H1 (cell line): Measurements from ENCODE around the gene NOS1AP. TPM values are rescaled to one million over a fixed set of nuclear protein-coding genes. Genes with fewer than 3 reads are reported as not detected.

Source experiments
- CTCF ChIA-PET: fragments of 300-600 bp; sonication (Branson Sonifier 250); formaldehyde crosslinking; loops from one replicate; lab custom pipeline; 2021; ENCODE audit not compliant: partially characterized antibody; lab: Charles Lee
- POLR2A ChIA-PET: fragments of 300-600 bp; sonication (Branson Sonifier 250); formaldehyde crosslinking; loops from one replicate; lab custom pipeline; 2021; ENCODE audit warnings: inconsistent platforms; ENCODE audit not compliant: partially characterized antibody; lab: Charles Lee
- DNase-seq, 2 experiments: peaks; one replicate each; pipeline versions ENCODE4 v3.0.0 to v3.0.0-alpha.2; 2010 to 2022; ENCODE audit warnings: low spot score in 2 of 2, low read depth in 1 of 2, mixed read lengths in 1 of 2
- FAIRE-seq: peaks from 2 replicates; lab custom pipeline; 2011; peaks lifted over from hg19 to GRCh38; lab: Jason Lieb, UNC
- H2AFZ ChIP-seq: 2 replicates; pipeline ENCODE4 v1.8.1; 2012; ENCODE audit warnings: low read length, inconsistent platforms
- H2AK5ac ChIP-seq: 2 replicates; pipeline ENCODE4 v1.6.1; 2013; ENCODE audit warnings: low read depth, low read length
- H2BK120ac ChIP-seq: replicated peaks from 2 replicates; pipeline ENCODE3; 2013; ENCODE audit warnings: low read depth, low read length, inconsistent platforms
- H2BK12ac ChIP-seq: 2 replicates; pipeline ENCODE4 v1.6.1; 2013; ENCODE audit warnings: low read depth, low read length
- H2BK15ac ChIP-seq: 2 replicates; pipeline ENCODE4 v1.6.1; 2013; ENCODE audit warnings: low read length
- H2BK20ac ChIP-seq: 2 replicates; pipeline ENCODE4 v1.6.1; 2013; ENCODE audit warnings: low read length
- H2BK5ac ChIP-seq: 2 replicates; pipeline ENCODE4 v1.6.1; 2013; ENCODE audit warnings: low read depth, low read length
- H3K14ac ChIP-seq: 2 replicates; pipeline ENCODE4 v1.6.1; 2013; ENCODE audit warnings: inconsistent platforms; ENCODE audit not compliant: insufficient read length
- H3K18ac ChIP-seq: 2 replicates; pipeline ENCODE4 v1.6.1; 2013; ENCODE audit warnings: low read length; ENCODE audit errors: extremely low read depth
- H3K23ac ChIP-seq: 2 replicates; pipeline ENCODE4 v1.6.1; 2013; ENCODE audit warnings: inconsistent platforms; ENCODE audit not compliant: insufficient read length
- H3K23me2 ChIP-seq: 2 replicates; pipeline ENCODE4 v1.6.1; 2013; ENCODE audit warnings: low read depth, low read length
- H3K27ac ChIP-seq: 2 replicates; pipeline ENCODE4 v1.6.1; 2011; ENCODE audit warnings: low read depth, low read length, inconsistent platforms
- H3K27me3 ChIP-seq, 4 experiments: replicated peaks in 1 of 4; 1 replicate in 1 of 4; 2 replicates in 3 of 4; pipeline versions ENCODE4 v1.6.1 to v1.8.1; 2011 to 2013; ENCODE audit warnings: low read length in 3 of 4, mild to moderate bottlenecking in 3 of 4, inconsistent platforms in 2 of 4, mixed read lengths in 2 of 4, moderate library complexity in 1 of 4; ENCODE audit not compliant: control insufficient read depth in 3 of 4, insufficient read depth in 3 of 4; ENCODE audit errors: extremely low read depth in 1 of 4
- H3K36me3 ChIP-seq, 4 experiments: 2 replicates each; pipeline versions ENCODE4 v1.6.1 to v1.8.1; 2011 to 2013; ENCODE audit warnings: mild to moderate bottlenecking in 4 of 4, low read length in 3 of 4, moderate library complexity in 2 of 4, control low read depth in 1 of 4, inconsistent platforms in 1 of 4; ENCODE audit not compliant: insufficient read depth in 4 of 4, control insufficient read depth in 2 of 4
- H3K4ac ChIP-seq: replicated peaks from 2 replicates; pipeline ENCODE3; 2013; ENCODE audit warnings: low read length, low read depth, mixed read lengths, inconsistent platforms; ENCODE audit not compliant: insufficient read length
- H3K4me1 ChIP-seq, 4 experiments: replicated peaks in 1 of 4; 1 replicate in 1 of 4; 2 replicates in 3 of 4; pipeline versions ENCODE4 v1.6.1 to v1.8.1; 2011 to 2013; ENCODE audit warnings: low read length in 3 of 4, inconsistent platforms in 2 of 4, mixed read lengths in 1 of 4; ENCODE audit not compliant: insufficient read depth in 4 of 4, control insufficient read depth in 3 of 4
- H3K4me2 ChIP-seq, 2 experiments: 2 replicates each; pipeline versions ENCODE4 v1.6.1 to v1.8.1; 2011 to 2013; ENCODE audit warnings: low read depth in 2 of 2, low read length in 2 of 2, control low read depth in 1 of 2, inconsistent platforms in 1 of 2, mild to moderate bottlenecking in 1 of 2; ENCODE audit not compliant: insufficient read depth in 1 of 2
- H3K4me3 ChIP-seq, 4 experiments: fragments of 200-600, 300-600 bp in 1 of 4; sonication (generic), shearing (Covaris generic), sonication (Bioruptor Twin) in 1 of 4; 2 replicates each; pipeline versions ENCODE4 v1.5.1 to v1.8.1; 2011 to 2016; ENCODE audit warnings: low read length in 4 of 4, low read depth in 3 of 4, control low read depth in 2 of 4, inconsistent platforms in 2 of 4, mild to moderate bottlenecking in 2 of 4, mixed read lengths in 1 of 4, moderate library complexity in 1 of 4; ENCODE audit not compliant: insufficient read depth in 2 of 4; ENCODE audit errors: extremely low read depth in 1 of 4
- H3K56ac ChIP-seq: replicated peaks from 2 replicates; pipeline ENCODE3; 2013; ENCODE audit warnings: low read depth, mild to moderate bottlenecking, mixed read lengths, low read length, inconsistent platforms; ENCODE audit not compliant: insufficient read length
- H3K79me1 ChIP-seq: 2 replicates; pipeline ENCODE4 v1.6.1; 2013; ENCODE audit warnings: low read depth, low read length, control low read depth
- H3K79me2 ChIP-seq, 2 experiments: 2 replicates each; pipeline versions ENCODE4 v1.6.1 to v1.8.1; 2012 to 2013; ENCODE audit warnings: low read length in 2 of 2, mild to moderate bottlenecking in 2 of 2, inconsistent platforms in 1 of 2; ENCODE audit not compliant: insufficient read depth in 2 of 2, control insufficient read depth in 1 of 2
- H3K9ac ChIP-seq, 4 experiments: replicated peaks in 1 of 4; 1 replicate in 1 of 4; 2 replicates in 3 of 4; pipeline versions ENCODE4 v1.6.1 to v1.8.1; 2011 to 2013; ENCODE audit warnings: low read depth in 3 of 4, low read length in 3 of 4, control low read depth in 2 of 4, mild to moderate bottlenecking in 2 of 4, moderate library complexity in 2 of 4, inconsistent platforms in 1 of 4; ENCODE audit errors: extremely low read depth in 1 of 4
- H3K9me3 ChIP-seq, 2 experiments: 2 replicates each; pipeline versions ENCODE4 v1.6.1 to v1.8.1; 2012 to 2013; ENCODE audit warnings: mild to moderate bottlenecking in 2 of 2, moderate library complexity in 2 of 2, control low read depth in 1 of 2, inconsistent platforms in 1 of 2, low read depth in 1 of 2, low read length in 1 of 2, mixed read lengths in 1 of 2; ENCODE audit not compliant: insufficient read depth in 2 of 2
- H4K20me1 ChIP-seq, 2 experiments: replicated peaks in 1 of 2; 2 replicates each; pipeline versions ENCODE3 to v1.8.1; 2011 to 2013; ENCODE audit warnings: inconsistent platforms in 2 of 2, low read length in 2 of 2, mild to moderate bottlenecking in 1 of 2; ENCODE audit not compliant: insufficient read depth in 2 of 2, control insufficient read depth in 1 of 2
- H4K5ac ChIP-seq: 2 replicates; pipeline ENCODE4 v1.6.1; 2013; ENCODE audit warnings: low read length, low read depth, mixed read lengths, inconsistent platforms; ENCODE audit not compliant: insufficient read length
- H4K8ac ChIP-seq: 2 replicates; pipeline ENCODE4 v1.8.0; 2013; ENCODE audit warnings: mild to moderate bottlenecking, moderate library complexity, low read length, inconsistent platforms; ENCODE audit not compliant: insufficient read depth; ENCODE audit errors: extremely low read depth
- H4K91ac ChIP-seq: replicated peaks from 2 replicates; pipeline ENCODE3; 2013; ENCODE audit warnings: low read length, mixed read lengths, inconsistent platforms; ENCODE audit not compliant: insufficient read length
- CHD1 ChIP-seq: IDR thresholded peaks from 2 replicates; pipeline ENCODE4 v1.6.1; 2012; ENCODE audit warnings: low read depth, low read length, improper control_type of control experiment
- KDM5A ChIP-seq: fragments of 200-600 bp; IDR thresholded peaks from 2 replicates; pipeline ENCODE4 v1.7.1; 2012; ENCODE audit warnings: mild to moderate bottlenecking, low read length, inconsistent platforms, mixed read lengths
- NANOG ChIP-seq: IDR thresholded peaks from 2 replicates; pipeline ENCODE4 v1.6.1; 2011; ENCODE audit warnings: low read length, low read depth, mild to moderate bottlenecking, inconsistent platforms; ENCODE audit not compliant: insufficient read depth, poor library complexity, severe bottlenecking
- NRF1 ChIP-seq: IDR thresholded peaks from 2 replicates; pipeline ENCODE4 v1.6.1; 2011; ENCODE audit warnings: mild to moderate bottlenecking, low read depth, low read length, improper control_type of control experiment
- POLR2AphosphoS5 ChIP-seq: IDR thresholded peaks from 2 replicates; pipeline ENCODE4 v1.6.1; 2011; ENCODE audit warnings: low read depth, low read length
- RBBP5 ChIP-seq: IDR thresholded peaks from 2 replicates; pipeline ENCODE4 v1.7.1; 2012; ENCODE audit warnings: low read depth, mild to moderate bottlenecking, inconsistent platforms, low read length, moderate library complexity, borderline replicate concordance
- SAP30 ChIP-seq: fragments of 300-600 bp; sonication (generic); IDR thresholded peaks from 2 replicates; pipeline ENCODE4 v1.7.1; 2012; ENCODE audit warnings: low read length, moderate library complexity, mild to moderate bottlenecking, inconsistent platforms; ENCODE audit not compliant: insufficient read depth, insufficient replicate concordance
- WGBS, 2 experiments: shearing (Covaris generic) in 1 of 2; methylation state at CpG; one replicate each; pipeline versions ENCODE4 v1.1.6 to v1.1.7; 2013 to 2015; ENCODE audit warnings: low lambda C conversion rate in 2 of 2, mixed read lengths in 2 of 2, inconsistent platforms in 1 of 2, low coverage in 1 of 2, missing lambda C conversion rate in 1 of 2; ENCODE audit not compliant: insufficient replicate concordance in 2 of 2, insufficient coverage in 1 of 2, insufficient read length in 1 of 2; ENCODE audit errors: extremely low coverage in 1 of 2, missing lambda C conversion rate in 1 of 2; 5-methylcytosine and 5-hydroxymethylcytosine counted together
- polyA plus RNA-seq, 7 experiments: library from polyadenylated mRNA; depleted of rRNA in 3 of 7; stranded (reverse) in 5 of 7; unstranded in 2 of 7; fragments of >200 nt in 5 of 7; fragments of 200-250 nt in 2 of 7; gene quantifications; 1 replicate in 5 of 7; 2 replicates in 1 of 7; 4 replicates in 1 of 7; pipeline versions ENCODE4 v1.2.1 to v1.2.3, GENCODE V29; 2011 to 2013; ENCODE audit warnings: missing spikeins in 2 of 7, mixed read lengths in 2 of 7
- total RNA-seq: library from RNA; stranded (reverse); fragmentation: NEBNext Ultra II Directional; extraction: Animal tissue kit (Norgen Biotek cat#: 25700); gene quantifications from 2 replicates; pipeline ENCODE4 v1.2.1, GENCODE V29; 2021
- TF ChIP-seq, protein P1 (sequence below): IDR thresholded peaks from 2 replicates; pipeline ENCODE4 v1.6.1; 2011; ENCODE audit warnings: low read depth, mild to moderate bottlenecking, low read length; ENCODE audit not compliant: insufficient read depth
- TF ChIP-seq, protein P2 (sequence below): IDR thresholded peaks from 2 replicates; pipeline ENCODE4 v1.6.1; 2012; ENCODE audit warnings: low read length, inconsistent platforms

Gene NOS1AP
- total and polyA plus RNA-seq, 2 of the 8 experiments (the other 6 are each of a cell fraction or from before 2014, with no cell fraction given), result 2.4 to 12.1 TPM

DNA sequence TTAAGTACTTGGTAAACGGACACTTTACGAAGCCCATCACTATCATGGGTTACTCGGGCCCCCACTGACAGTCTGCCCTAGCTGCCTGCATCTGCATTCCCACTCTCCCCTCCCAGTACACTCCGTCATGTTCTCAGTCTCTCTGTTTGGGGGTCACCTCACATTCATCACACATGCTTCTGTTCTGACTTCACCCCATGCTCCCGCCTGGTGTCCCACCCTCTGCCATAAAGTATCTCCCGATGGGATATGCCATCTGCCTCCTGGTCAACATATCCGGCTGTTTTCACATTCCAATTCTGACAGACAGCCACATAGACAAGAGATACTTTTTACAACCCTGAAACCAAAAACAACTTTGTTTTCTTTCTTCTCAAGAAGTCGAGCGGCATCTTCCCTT is 46.9 kb upstream of the NOS1AP start:
- 83% methylated on average over 9 of the region's 9 CpGs; no CpG with 5 or more reads in 1 of the 2 experiments for WGBS, 2 experiments
- Histone ChIP-seq H3K79me1 (no peaks in the 10 kb centered on the region), H3K4me3 (peak overlapping the region in 1 of 4 experiments; percentile 73; a peak in 2 of 8 replicates), H3K56ac (no peak overlapping the region), H3K4ac (no peak overlapping the region), H4K91ac (no peak overlapping the region), H4K20me1 (peaks cover 0 to 3% of the 10 kb centered on the region in 2 experiments), H2AFZ (no peak overlapping the region), H3K27ac (no peak overlapping the region), H3K9me3 (no peaks in the 10 kb centered on the region), H3K23ac (no peak overlapping the region), H4K8ac (no peak overlapping the region), H2BK5ac (no peak overlapping the region), H2BK12ac (peak overlapping the region; percentile 71; the same call in 1 of the 2 replicates), H3K4me2 (peak overlapping the region; percentile 74 to 83; a peak in 2 of 4 replicates), H3K27me3 (peaks cover 1 to 30% (median 23%) of the 10 kb centered on the region in 4 experiments), H3K4me1 (peaks cover 4 to 11% (median 8%) of the 10 kb centered on the region in 4 experiments), H3K9ac (no peak overlapping the region), H3K23me2 (peaks cover 10% of the 10 kb centered on the region), H3K79me2 (no peaks in the 10 kb centered on the region), H3K14ac (no peak overlapping the region), H2BK120ac (no peak overlapping the region), H2AK5ac (no peak overlapping the region), H3K36me3 (no peaks in the 10 kb centered on the region), H2BK15ac (no peak overlapping the region), H3K18ac (no peak overlapping the region), H4K5ac (no peak overlapping the region), H2BK20ac (no peak overlapping the region)
- ChIA-PET POLR2A (interaction anchor here (1.8 kb wide), 1 partner anchor 16 kb away, joined by 3 read pairs; no protein-coding TSS in a partner anchor), CTCF (interaction anchor here (1.1 to 2.7 kb wide), 3 partner anchors 8 to 41 kb away, joined by 3 to 22 read pairs (median 4); no protein-coding TSS in a partner anchor)
- FAIRE-seq (no peak), DNase-seq (no peak)
- TF ChIP-seq POLR2AphosphoS5 (no peak), KDM5A (no peak), RBBP5 (no peak), CHD1 (no peak), NANOG (no peak), NRF1 (no peak), SAP30 (no peak)
- TF ChIP-seq, protein P1, sequence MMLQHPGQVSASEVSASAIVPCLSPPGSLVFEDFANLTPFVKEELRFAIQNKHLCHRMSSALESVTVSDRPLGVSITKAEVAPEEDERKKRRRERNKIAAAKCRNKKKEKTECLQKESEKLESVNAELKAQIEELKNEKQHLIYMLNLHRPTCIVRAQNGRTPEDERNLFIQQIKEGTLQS, result no peak
- TF ChIP-seq, protein P2, sequence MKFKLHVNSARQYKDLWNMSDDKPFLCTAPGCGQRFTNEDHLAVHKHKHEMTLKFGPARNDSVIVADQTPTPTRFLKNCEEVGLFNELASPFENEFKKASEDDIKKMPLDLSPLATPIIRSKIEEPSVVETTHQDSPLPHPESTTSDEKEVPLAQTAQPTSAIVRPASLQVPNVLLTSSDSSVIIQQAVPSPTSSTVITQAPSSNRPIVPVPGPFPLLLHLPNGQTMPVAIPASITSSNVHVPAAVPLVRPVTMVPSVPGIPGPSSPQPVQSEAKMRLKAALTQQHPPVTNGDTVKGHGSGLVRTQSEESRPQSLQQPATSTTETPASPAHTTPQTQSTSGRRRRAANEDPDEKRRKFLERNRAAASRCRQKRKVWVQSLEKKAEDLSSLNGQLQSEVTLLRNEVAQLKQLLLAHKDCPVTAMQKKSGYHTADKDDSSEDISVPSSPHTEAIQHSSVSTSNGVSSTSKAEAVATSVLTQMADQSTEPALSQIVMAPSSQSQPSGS, result no peak
